GM19324 (cell line): Measurements from ENCODE around the gene SNX30.

Source experiments
- ATAC-seq: cut with Tn5 transposase; IDR thresholded peaks from one replicate; pipeline ENCODE4 v1.9.1; 2021; ENCODE audit warnings: mild to moderate bottlenecking, moderate library complexity; ENCODE audit not compliant: unreplicated experiment, low FRiP score

The SNX30 gene

DNA sequence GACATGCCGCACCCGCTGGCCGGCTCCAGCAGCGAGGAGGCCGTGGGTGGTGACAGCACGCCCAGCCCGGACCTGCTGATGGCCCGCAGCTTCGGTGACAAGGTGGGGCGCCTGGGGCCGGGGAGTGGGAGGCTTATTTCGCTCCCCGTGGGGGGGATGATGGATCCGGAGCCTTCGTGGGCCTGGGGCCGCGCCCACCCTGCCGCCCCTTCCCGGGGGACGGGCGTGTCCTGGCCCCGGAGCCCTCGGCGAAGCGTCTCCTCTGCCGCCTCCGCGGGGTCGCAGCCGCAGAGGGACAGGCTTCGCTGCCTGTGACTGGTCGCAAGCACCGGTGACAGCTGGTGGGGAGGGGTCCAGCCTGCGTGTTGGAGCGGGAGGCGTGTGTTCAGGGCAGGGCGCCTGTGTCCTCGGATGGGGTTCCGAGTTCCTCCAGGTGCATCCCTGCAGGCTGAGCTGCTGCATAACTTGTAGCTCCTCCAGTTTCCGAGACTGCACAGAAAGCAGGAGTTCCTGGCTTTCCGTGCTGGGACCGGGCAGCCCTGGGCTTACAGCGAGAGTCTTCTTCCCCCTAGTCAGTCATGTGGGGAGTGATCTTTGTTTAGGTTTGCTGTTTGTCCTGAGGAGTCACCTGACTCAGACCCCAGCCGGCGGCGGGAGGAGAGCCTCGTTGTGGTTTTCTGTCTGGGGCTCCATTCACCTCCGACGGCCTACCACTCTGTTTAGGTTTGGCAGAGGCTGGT is 666 bp downstream of the SNX30 start:
- ATAC-seq, result peak; percentile 32

DNA sequence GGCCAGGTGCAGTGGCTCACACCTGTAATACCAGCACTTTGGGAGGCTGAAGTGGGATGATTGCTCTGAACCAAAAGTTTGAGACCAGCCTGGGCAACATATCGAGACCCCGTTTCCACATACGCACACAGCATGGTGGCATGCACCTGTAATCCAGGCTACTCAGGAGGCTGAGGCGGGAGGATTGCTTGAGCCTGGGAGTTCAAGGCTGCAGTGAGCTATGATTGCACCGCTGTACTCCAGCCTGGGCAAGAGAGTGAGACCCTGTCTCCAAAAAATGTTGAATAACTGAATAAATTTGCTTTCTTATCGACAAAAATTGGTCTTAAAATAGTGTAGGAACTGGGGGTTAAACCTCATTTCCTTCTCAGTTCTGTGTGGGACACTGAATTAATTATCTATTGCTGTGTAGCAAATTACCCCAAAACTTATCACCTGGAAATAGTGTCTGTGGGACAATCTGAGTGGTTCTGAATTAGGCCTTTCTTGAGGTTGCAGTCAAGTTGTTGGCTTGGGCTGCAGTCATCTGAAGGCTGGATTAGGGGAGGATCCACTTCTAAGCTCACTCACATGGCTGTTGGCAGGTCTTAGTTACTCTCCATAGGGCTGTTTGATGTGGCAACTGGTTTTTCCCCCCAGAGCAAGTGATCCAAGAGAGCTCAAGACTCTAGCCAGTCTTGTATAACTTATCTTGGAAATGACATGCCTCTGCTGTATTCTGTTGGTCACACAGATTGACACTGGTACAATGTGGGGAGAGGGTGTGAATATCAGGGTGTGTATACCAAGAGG is 2.0 kb downstream of the SNX30 start:
- ATAC-seq, result no peak

DNA sequence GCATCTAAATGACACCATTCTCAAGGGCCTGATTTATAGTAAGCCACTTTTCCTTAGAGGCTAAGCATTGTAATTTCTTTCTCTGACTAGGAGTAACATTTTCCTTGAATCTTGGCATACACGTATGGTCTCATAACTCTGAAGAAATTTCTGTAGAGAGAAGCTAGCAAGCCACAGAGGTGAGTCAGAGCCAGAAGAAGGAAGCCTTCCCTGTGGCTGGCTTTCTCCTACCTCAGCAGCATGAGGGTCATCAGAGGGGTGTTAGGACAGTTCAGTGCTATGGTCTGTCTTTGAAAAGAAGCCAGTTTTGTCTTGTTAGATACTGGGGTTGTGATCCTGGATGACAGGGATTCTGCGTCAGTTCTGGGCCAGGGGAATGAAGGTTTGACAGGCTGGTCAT is 3.2 kb downstream of the SNX30 start:
- ATAC-seq, result no peak

DNA sequence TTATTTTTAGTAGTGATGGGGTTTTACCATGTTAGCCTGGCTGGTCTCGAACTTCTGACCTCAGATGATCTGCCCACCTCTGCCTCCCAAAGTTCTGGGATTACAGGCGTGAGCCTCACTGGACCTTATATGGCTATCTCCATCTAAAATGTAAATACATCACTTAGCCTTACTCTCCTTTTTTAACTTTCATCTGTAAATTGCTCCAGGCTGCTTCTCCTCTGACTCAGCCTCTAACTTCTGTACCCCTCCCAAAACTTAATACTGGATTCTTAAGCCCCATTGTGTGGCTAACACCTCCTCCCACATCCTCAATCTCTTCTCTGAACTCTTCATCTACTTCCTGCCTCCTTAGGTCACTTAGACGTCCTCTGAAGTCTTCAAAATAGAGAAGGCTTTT is 4.0 kb downstream of the SNX30 start:
- no peak for ATAC-seq

DNA sequence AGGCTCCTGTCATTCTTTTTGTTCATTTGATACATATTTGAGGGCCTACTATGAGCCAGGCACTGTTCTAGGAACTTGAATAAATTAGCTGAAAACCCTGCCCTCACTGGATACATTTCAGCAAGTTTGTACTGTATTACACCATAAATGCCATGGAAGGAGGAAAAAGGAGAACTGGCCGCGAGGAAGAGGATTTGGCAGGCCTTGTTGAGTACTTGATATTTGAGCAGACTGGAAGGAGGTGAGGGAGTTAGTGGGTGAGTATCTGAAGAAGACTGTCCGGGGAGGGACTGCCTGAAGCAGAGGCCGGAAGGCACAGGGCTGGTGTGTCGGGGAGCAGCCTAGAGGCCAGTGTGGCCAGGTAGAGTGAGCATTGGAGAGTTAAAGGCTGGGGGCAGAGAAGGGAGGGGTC is 4.5 kb downstream of the SNX30 start:
- ATAC-seq, result no peak

DNA sequence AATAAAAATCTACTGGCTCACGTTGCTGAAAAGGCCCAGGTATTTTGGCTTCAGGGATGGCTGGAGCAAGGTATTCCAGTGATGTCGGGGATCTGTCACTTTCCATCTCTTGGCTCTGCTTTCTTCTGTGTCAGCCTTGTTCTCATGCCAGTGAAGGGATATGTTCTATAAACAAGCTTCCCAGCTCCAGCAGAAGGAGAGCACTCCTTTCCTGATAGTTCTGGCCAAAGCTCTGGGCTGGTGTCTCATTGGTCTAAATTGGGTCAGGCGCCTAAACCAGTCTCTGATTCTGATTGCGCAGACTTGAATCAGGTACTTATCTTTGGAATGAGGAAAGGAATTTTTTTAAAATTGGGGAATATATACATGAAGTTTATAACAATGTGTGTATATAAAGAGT is 5.1 kb downstream of the SNX30 start:
- no peak for ATAC-seq

DNA sequence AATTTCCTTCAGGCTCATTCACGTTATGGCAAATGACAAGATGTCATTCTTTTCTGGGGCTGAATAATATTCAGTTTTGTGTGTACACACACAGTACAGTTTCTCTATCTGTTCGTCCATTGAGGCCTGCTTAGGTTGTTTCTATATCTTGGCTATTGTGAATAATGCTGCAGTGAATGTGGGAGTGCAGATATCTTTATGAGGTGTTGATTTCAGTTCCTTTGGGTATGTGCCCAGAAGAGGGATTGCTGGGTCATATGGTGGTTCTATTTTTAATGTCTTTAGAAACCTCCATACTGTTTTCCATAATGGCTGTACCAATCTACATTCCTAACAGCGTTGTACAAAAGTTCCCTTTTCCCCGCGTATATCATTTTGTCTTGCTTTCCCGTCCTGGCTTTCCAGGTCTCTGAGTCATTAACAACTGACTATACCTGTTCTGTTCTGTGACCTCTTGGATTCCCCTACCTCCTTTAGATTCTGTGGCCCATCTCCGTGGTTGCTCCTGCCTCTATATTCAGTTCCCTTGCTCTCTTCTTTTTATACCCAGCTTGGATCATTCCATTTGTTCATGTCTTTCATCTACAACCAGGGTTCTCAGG is 6.8 kb downstream of the SNX30 start:
- no peak for ATAC-seq

DNA sequence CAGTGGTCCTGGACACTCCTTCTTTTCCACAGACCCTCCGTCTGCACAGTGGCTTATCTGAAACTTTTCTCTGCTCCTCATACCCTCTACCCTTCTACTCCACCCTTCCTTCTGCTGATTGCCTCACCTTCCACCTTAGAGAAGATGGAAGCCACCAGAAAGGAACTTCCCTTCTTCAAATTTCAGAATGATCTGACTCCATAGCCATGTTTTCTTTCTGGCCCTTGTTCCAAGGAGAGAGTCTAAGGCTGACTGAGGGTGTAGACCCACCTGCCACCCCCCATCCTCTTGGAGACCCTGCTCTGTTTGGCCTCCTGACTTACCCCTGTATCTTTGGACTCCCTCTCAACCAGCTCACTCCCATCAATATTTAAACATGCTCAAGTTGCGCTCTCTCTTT is 7.4 kb downstream of the SNX30 start:
- ATAC-seq, result no peak

DNA sequence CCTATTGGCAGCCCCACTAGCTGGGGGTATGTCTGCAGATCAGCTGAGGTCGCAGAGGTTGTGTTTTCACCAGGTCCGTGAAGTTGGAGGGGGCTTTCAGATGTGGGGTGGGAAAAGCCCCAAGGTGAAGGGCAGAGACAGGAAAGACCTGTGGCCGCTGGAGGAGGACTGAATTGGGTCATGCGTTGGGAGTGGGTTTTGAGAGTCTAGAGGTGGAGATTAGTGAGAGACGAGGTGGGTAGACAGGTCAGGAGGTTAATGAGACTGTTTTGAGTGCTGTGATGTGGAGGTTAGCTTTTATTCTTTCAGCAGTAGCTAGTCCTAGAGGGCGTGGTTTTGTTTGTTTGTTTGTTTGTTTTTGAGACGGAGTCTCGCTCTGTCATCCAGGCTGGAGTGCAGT is 10.3 kb downstream of the SNX30 start:
- ATAC-seq, result no peak

DNA sequence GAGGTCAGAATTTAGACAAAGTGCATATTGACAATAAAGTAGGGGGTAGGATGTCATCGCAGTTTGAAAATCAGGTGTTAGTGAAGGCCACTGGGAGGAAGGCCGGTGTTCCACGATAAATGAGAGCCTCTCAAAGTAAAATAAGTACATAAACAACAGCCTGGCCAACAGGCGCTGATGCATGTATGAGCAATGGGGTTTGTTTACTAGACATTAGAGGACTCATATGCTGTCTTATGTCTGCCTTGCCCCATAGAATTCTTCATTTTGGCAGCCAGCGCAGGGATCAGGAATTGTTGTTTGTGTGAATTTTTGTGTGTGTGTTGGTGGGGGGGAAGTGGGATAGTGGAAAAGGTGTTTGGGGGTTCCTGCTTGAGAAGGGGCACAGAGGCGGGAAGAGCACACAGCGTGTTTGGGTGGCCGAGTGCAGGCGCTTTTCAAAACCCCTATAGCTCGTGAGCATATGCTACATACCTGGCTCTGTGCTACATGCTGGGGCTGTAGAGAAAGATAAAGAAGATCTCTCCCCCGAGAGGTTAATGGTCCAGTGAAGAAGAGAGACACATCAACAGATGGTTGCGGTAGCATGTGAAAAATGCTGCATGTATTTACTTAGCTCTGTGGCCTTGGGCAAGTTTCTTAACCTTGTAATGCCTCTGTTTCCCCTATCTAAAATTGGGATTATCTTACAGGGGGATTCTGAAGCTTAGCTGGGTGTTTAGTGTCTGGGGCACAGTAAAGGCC is 11.5 kb downstream of the SNX30 start:
- ATAC-seq, result no peak

DNA sequence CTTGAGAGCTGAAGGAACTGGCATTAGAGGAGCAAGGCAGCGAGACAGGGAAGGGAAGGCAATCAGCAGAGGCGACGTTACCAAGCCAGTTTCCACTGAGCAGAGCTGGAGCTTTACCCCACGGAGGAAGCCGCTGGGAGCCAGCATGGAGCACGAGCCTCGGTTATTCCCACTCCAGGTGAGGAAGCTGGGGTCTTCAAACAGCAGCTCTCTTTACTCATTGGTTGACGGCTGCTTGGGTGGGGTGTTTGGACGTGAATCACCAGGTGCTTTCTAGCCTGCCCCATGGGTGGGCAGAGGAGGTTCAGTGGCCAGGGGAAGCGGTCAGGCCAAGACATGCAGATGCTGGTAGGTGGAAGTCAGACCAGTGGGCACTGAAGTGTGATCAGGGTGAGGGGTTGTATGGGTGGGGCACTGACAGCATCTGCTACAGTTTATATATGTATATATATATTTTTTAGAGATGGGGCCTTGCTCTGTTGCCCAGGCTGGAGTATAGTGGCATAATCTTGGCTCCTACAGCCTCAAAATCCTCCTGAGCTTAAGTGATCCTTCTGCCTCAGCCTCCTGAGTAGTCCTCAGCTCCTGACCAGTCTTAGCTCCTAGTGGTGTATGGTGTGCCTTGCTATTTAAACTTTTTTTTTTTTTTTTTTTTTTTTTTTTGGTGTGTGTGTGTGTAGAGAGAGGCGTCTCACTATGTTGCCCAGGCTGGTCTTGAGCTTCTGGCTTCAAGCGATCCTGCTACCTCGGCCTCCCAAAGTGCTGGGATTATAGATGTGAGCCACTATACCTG is 12.4 kb downstream of the SNX30 start:
- ATAC-seq, result no peak

DNA sequence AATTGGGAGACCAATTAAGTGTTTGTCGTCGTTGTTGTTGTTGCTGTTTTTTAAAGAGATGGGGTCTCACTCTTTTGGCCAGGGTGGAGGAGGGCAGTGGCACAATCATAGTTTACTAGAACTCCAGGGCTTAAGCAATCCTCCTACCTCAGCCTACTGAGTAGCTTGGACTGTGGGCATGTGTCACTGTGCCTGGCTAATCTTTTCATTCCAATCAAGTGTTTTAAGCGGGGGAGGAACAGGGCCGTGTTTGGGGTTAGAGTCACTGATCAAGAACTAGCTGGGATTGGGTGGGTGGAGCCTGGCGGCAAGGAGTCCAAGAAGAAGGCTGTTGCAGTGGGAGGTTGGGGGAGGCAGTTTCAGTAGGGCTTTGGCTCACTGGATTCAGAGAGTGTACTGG is 13.8 kb downstream of the SNX30 start:
- ATAC-seq, result no peak

DNA sequence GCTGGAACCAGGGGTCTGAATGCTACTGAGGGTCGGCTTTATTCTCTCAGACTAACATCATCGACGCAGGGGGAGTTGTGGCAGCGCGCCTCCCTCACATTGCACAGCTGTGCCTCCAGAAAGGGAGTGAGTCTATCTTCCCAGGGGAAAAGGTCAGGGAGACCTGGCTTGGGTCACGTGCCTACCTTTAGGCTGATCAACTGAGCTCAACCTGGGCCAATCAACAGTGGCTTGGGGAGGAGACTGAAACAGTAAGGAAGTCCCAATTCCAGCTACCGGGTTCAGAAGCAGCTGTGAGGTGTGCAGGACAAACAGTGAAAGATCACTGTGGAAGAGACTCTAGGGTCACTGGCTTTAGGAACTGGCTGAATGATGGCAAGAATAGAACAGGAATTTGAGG is 14.3 kb downstream of the SNX30 start:
- no peak for ATAC-seq

DNA sequence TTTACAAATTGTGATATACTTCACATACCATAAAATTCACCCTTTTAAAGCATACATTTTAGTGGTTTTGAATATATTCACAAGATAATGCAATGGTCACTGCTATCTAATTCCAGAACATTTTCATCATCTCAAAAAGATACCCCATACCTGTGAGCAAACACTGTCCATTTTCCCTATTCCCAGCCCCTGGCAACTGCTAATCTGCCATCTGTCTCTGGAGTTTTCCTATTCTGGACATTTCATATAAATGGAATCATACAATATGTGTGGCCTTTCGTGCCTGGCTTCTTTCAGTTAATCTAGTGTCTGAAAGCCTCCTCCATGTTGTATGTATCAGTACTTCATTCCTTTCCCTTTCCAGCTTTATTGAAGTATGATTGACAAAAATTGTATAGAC is 14.7 kb downstream of the SNX30 start:
- no peak for ATAC-seq

DNA sequence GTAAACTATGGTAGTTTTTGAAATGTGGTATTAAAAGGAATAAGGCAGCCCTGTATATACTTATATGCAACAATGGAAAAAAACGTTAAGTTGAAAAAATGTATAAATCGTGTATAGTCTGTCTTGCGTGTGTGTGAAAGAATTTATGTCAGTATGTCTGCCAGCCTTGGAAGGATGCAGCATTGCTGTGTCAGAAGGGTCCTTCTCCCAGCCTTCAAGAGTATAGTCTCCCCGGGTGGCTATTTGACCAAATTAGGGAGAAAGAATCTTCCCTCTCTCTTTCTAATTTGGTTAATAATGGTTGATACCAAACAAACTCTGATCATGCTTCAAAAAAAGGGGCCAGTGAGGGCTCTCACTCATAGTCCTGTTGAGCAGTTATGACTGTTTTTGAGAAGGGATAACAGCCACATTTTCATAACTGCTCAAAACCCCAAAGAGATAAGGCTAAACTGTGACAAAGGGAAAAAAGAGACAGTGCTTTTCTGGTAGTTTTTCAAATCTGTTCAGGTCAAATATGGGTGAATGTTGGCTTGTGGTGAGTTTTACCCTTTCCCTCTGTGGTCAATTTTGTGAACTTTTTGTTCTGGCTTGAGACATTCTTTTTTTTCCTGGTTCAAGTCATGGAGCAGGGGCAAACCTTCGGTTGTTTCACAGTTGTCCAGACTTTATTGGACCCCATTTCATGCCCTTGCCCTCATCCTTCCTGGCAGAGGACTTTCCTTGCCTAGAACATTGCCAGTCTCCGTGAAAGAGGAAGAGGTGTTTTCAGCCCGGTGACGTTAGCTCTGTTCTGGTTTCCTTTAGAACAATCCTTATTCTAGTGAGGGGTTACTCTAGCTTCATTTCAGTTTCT is 21.0 kb downstream of the SNX30 start:
- ATAC-seq, result no peak

DNA sequence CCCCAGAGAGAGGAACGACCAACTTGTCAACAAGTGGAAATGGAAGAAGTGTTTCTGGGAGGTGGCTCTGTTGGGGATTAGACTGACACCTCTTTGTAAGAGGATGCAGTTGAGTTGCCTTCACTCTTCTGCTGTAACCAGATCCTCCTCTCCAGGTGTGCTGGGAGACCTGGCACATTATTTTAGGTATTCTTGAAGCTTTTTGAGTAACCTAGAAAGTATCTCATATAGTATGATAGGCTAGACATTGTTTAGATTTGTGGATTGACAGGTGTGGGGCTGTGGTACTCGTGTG is 21.6 kb downstream of the SNX30 start:
- no peak for ATAC-seq

DNA sequence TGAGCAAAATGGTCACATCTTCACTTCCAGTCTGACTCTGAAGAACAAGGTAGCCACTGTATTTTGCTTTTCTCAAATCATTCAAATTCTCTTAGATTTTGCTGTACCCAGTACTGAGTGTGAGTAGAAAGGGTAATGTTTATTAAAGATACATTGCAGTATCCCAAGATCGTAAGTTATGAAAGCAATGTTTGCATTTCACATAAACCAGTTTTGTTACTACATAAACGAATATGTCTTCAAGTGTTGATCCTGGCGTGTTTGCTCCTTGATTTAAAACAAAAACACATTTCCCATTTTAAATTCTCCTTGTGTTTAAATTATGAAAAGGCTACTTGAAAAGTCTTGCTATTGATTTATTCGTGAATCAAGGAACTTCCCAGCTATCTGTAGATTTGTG is 22.0 kb downstream of the SNX30 start:
- ATAC-seq, result no peak

DNA sequence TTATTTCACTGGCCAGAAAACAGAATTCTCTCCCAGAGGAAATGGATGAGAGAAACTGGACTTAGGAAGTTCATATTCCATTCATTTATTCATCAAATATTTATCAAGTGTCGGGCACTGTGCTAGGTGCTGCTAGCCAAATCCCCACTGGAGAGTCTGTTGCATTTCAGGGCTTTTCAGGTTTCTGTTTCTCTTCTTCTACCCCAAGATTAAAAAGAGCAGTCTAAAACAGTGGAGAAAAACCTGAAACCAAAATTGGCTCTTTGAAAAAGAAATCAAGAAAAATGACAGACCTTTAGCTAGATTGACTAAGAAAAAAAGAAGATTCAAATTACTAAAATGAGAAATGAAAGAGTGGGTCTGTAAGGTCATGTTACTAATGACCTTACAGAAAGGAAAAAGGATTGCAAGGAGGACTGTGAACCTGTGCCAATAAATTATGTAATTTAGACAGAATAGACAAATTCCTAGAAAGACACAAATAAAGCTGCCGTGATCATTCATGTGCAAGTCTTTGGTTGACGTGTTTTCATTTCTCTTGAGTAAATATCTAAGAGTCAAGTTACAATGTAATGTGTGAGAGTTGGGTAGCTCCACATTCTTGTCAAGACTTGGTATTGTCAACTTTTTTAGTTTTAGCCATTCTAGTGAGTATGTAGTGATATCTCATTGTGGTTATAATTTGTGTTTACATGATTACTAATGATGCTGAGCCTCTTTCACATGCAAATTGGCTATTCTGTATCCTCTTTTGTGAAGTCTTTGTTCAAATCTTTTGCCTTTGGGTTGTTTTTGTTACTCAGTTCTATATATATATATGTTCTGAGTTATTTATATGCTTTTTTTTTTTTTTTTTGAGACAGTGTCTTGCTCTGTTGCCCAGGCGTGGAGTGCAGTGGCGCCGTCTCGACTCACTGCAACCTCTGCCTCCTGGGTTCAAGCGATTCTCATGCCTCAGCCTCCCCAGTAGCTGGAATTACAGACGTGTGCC is 23.7 kb downstream of the SNX30 start:
- ATAC-seq, result no peak
